Common myeloid progenitor, CD34-positive (primary cell): ENCODE data around the gene OSBPL6.

Source experiments
- CTCF ChIA-PET: fragments of 350-600 bp; sonication (Branson Sonifier 250); formaldehyde crosslinking; loops from one replicate; lab custom pipeline; 2021; ENCODE audit warnings: antibody characterized with exemption; lab: Charles Lee
- POLR2A ChIA-PET: fragments of 350-600 bp; sonication (Branson Sonifier 250); formaldehyde crosslinking; loops from one replicate; lab custom pipeline; 2021; ENCODE audit warnings: antibody characterized with exemption; lab: Charles Lee
- DNase-seq, 3 donors: peaks; one replicate each; pipeline versions ENCODE4 v3.0.0 to v3.0.0-alpha.2; 2013
- H3K27ac ChIP-seq, 2 experiments: 1 replicate in 1 of 2; 2 replicates in 1 of 2; pipeline ENCODE4 v1.7.0; 2013; ENCODE audit warnings: inconsistent platforms in 2 of 2, low read length in 2 of 2, mild to moderate bottlenecking in 2 of 2, low read depth in 1 of 2, moderate library complexity in 1 of 2; ENCODE audit not compliant: severe bottlenecking in 2 of 2, insufficient read depth in 1 of 2, poor library complexity in 1 of 2
- H3K27me3 ChIP-seq, 5 experiments: replicated peaks in 2 of 5; 1 replicate in 3 of 5; 2 replicates in 2 of 5; pipeline versions ENCODE4 v1.6.1 to v1.7.0; 2013; ENCODE audit warnings: low read length in 4 of 5, mild to moderate bottlenecking in 2 of 5, moderate library complexity in 2 of 5, inconsistent platforms in 1 of 5; ENCODE audit not compliant: insufficient read depth in 5 of 5, control insufficient read depth in 4 of 5
- H3K36me3 ChIP-seq, 4 experiments: 1 replicate in 2 of 4; 2 replicates in 2 of 4; pipeline versions ENCODE4 v1.6.1 to v1.7.0; 2013; ENCODE audit warnings: low read length in 3 of 4, control low read depth in 1 of 4, mild to moderate bottlenecking in 1 of 4; ENCODE audit not compliant: control insufficient read depth in 4 of 4, insufficient read depth in 4 of 4
- H3K4me1 ChIP-seq, 4 experiments: 1 replicate in 3 of 4; 2 replicates in 1 of 4; pipeline versions ENCODE4 v1.6.1 to v1.7.1; 2013; ENCODE audit warnings: low read length in 3 of 4, mild to moderate bottlenecking in 3 of 4, control low read depth in 1 of 4, inconsistent platforms in 1 of 4, moderate library complexity in 1 of 4; ENCODE audit not compliant: control insufficient read depth in 4 of 4, insufficient read depth in 4 of 4; ENCODE audit errors: control extremely low read depth in 1 of 4
- H3K4me3 ChIP-seq, 7 experiments: 1 replicate in 4 of 7; 2 replicates in 3 of 7; pipeline versions ENCODE4 v1.5.1 to v1.7.0; 2013; ENCODE audit warnings: mild to moderate bottlenecking in 7 of 7, low read length in 6 of 7, moderate library complexity in 6 of 7, inconsistent platforms in 2 of 7, low read depth in 2 of 7, control low read depth in 1 of 7; ENCODE audit not compliant: insufficient read depth in 4 of 7, control insufficient read depth in 1 of 7; ENCODE audit errors: extremely low read depth in 1 of 7
- H3K9me3 ChIP-seq, 5 experiments: 1 replicate in 4 of 5; 2 replicates in 1 of 5; pipeline versions ENCODE4 v1.6.1 to v1.7.1; 2013; ENCODE audit warnings: low read length in 4 of 5, mild to moderate bottlenecking in 2 of 5, inconsistent platforms in 1 of 5, low read depth in 1 of 5, moderate library complexity in 1 of 5; ENCODE audit not compliant: control insufficient read depth in 4 of 5, insufficient read depth in 2 of 5; ENCODE audit errors: control extremely low read depth in 1 of 5
- WGBS: methylation state at CpG from one replicate; pipeline ENCODE4 v1.1.5; 2013; ENCODE audit not compliant: insufficient coverage; 5-methylcytosine and 5-hydroxymethylcytosine counted together

OSBPL6 gene

DNA sequence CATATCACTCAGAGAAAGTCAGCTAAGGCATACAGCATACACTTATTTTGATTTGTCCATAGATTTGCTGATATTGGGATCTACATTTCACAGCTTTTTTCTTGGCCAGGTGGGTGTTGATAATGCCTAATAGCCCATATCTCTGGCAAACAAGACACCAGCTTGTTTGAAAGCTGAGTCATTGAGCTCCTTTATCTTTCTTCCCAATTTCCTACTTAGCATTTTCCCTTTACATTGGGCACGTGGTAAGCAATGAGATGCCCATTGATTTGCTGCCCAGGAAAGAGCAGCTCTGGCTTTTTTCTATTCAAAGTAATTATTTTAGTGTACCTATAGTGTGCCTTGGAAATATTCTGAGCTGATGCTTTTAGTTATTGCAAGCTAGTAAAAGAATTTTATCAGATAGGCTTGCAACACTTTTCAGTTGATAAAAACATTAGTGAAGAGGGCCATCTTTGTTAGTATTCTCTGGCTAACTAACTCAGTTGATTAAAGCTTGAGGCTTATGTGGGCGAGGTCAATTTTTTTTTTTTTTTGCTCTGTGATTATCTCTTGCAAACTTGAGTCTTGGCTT, 79.6 kb downstream of the OSBPL6 start:
- ChIA-PET CTCF (interaction anchor here (0.9 kb wide), 2 partner anchors 9 to 63 kb away, joined by 3 read pairs; no protein-coding TSS in a partner anchor), POLR2A (interaction anchor here (1.0 kb wide), 1 partner anchor 31 kb away, joined by 3 read pairs; no protein-coding TSS in a partner anchor)
- peak; percentile 52 to 69 (median 64) for DNase-seq
- no peaks in the 10 kb centered on the region for H3K36me3 ChIP-seq
- H3K9me3 ChIP-seq: no peaks in the 10 kb centered on the region
- H3K27ac ChIP-seq: no peak overlapping the region
- no CpG with 5 or more reads among the region's 2 CpGs for WGBS
- no peaks in the 10 kb centered on the region for H3K27me3 ChIP-seq
- peaks cover 0 to 14% (median 9%) of the 10 kb centered on the region in 4 experiments for H3K4me1 ChIP-seq
- H3K4me3 ChIP-seq: no peak overlapping the region

- POLR2A ChIA-PET: interaction anchor here (0.6 kb wide), 1 partner anchor 25 kb away, joined by 4 read pairs; no protein-coding TSS in a partner anchor
- Histone ChIP-seq H3K4me3 (no peak overlapping the region), H3K27ac (peak overlapping the region in 1 of 2 experiments; percentile 37), H3K4me1 (peaks cover 0 to 14% (median 9%) of the 10 kb centered on the region in 4 experiments), H3K36me3 (no peaks in the 10 kb centered on the region), H3K9me3 (no peaks in the 10 kb centered on the region), H3K27me3 (no peaks in the 10 kb centered on the region)
- CTCF ChIA-PET: interaction anchor here (1.0 kb wide), 1 partner anchor 68 kb away, joined by 4 read pairs; no protein-coding TSS in a partner anchor
- WGBS: 23% methylated on average over 4 of the region's 5 CpGs
- DNase-seq: peak; percentile 29 to 70 (median 64)
These were observed 81.3 kb downstream of the OSBPL6 start for GRCh38 chr2:178275600-178275999.

DNA sequence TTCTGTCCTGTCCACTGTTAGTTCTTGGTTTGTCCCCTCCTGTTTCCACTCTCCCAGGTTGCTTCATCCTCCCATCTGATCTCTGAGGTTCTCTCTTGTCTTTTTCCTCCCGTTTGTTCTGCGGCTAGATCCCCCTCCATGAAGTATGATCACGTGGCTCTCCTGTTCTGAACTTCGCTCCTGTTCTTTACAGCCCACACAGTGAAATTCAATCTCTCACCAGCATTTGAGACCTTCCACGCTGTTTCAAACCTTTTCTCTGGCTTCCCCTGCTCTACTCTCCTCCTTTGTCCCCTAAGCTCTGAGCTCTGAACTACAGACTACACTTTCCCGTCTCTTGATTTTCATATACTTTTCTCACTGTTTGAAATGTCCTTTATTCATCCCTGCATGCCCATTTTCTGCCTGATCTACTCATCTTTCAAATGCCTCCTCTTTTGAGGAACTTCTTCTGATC, 83.5 kb downstream of the OSBPL6 start:
- H3K27ac ChIP-seq: no peak overlapping the region
- 91% methylated on average over 5 of the region's 6 CpGs for WGBS
- no peak overlapping the region for H3K4me3 ChIP-seq

DNA sequence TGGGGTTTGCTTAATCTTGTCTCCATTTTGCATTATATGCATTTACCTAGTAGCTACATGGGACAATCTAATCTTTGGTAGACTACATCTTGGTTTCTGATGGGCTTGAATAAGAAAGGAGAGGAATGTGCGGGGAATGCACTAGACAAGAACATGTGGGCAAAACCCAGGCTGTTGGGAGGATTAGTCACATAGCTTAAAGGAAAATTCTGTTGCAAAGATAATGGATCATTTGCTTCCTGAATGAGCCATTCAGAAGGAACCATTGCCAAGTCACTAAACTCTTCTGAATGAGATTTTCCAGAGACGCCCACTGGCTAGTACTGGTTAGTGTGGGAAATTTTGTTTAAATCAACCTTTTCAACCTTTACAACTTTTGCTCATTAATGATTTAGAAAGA, 84.8 kb downstream of the OSBPL6 start:
- no CpG with 5 or more reads among the region's 2 CpGs for WGBS

More for the DNA sequence above, 83.5 kb downstream of the OSBPL6 start:
- Histone ChIP-seq H3K27me3 (no peaks in the 10 kb centered on the region), H3K4me1 (peaks cover 0 to 17% (median 9%) of the 10 kb centered on the region in 4 experiments), H3K9me3 (no peaks in the 10 kb centered on the region), H3K36me3 (no peaks in the 10 kb centered on the region)
- POLR2A ChIA-PET: no interaction called here
- DNase-seq: no peak
- CTCF ChIA-PET: interaction anchor here (1.3 to 1.5 kb wide), 2 partner anchors 28 to 145 kb away, joined by 3 to 4 read pairs; no protein-coding TSS in a partner anchor

GRCh38 chr2:178279636-178280035, 85.3 kb downstream of the OSBPL6 start:
- Histone ChIP-seq H3K27ac (no peak overlapping the region), H3K4me3 (no peak overlapping the region), H3K27me3 (no peaks in the 10 kb centered on the region), H3K9me3 (no peaks in the 10 kb centered on the region), H3K36me3 (no peaks in the 10 kb centered on the region), H3K4me1 (peaks cover 0 to 10% (median 6%) of the 10 kb centered on the region in 4 experiments)
- CTCF ChIA-PET: interaction anchor here (0.7 to 1.5 kb wide), 3 partner anchors 29 to 147 kb away, joined by 3 read pairs; no protein-coding TSS in a partner anchor
- DNase-seq: no peak
- 97% methylated on average over 9 of the region's 10 CpGs for WGBS
- POLR2A ChIA-PET: no interaction called here

More for the DNA sequence above, 84.8 kb downstream of the OSBPL6 start:
- POLR2A ChIA-PET: no interaction called here
- Histone ChIP-seq H3K27me3 (no peaks in the 10 kb centered on the region), H3K4me1 (peaks cover 0 to 10% (median 6%) of the 10 kb centered on the region in 4 experiments), H3K4me3 (no peak overlapping the region), H3K27ac (no peak overlapping the region), H3K36me3 (no peaks in the 10 kb centered on the region), H3K9me3 (no peaks in the 10 kb centered on the region)
- CTCF ChIA-PET: interaction anchor here (1.5 kb wide), 1 partner anchor 146 kb away, joined by 3 read pairs; no protein-coding TSS in a partner anchor
- DNase-seq: no peak

GRCh38 chr2:178280244-178280852, 86.0 kb downstream of the OSBPL6 start:
- no peak overlapping the region for H3K4me3 ChIP-seq
- ChIA-PET POLR2A (no interaction called here), CTCF (interaction anchor here (0.7 to 1.0 kb wide), 2 partner anchors 30 to 148 kb away, joined by 3 read pairs; no protein-coding TSS in a partner anchor)
- no peaks in the 10 kb centered on the region for H3K36me3 ChIP-seq
- no peaks in the 10 kb centered on the region for H3K9me3 ChIP-seq
- no peak overlapping the region for H3K27ac ChIP-seq
- DNase-seq: peak; percentile 64 to 85 (median 80)
- 50% methylated on average over 2 of the region's 4 CpGs for WGBS
- H3K4me1 ChIP-seq: peaks cover 0 to 9% (median 5%) of the 10 kb centered on the region in 4 experiments
- no peaks in the 10 kb centered on the region for H3K27me3 ChIP-seq
